HepG2 (cell line): ENCODE data around the gene GPC2.

Source experiments
- EZH2 ChIP-seq: conservative IDR thresholded peaks from 2 replicates; pipeline ENCODE4 v1.6.1; 2012; ENCODE audit warnings: mild to moderate bottlenecking, low read depth, low read length, moderate library complexity
- JUN ChIP-seq: sonication (generic); formaldehyde crosslinking; IDR thresholded peaks from 2 replicates; pipeline ENCODE4 v1.4.0; 2020; ENCODE audit warnings: mild to moderate bottlenecking, missing genetic modification reagents
- SMAD9 ChIP-seq: sonication (generic); formaldehyde crosslinking; IDR thresholded peaks from 2 replicates; pipeline ENCODE4 v1.5.1; 2020; ENCODE audit warnings: mild to moderate bottlenecking, missing genetic modification reagents
- ZNF557 ChIP-seq: sonication (generic); formaldehyde crosslinking; IDR thresholded peaks from 2 replicates; pipeline ENCODE4 v1.4.0; 2020; ENCODE audit warnings: missing genetic modification reagents
- ZNF780A ChIP-seq: sonication (generic); formaldehyde crosslinking; IDR thresholded peaks from 2 replicates; pipeline ENCODE4 v1.8.0; 2022; ENCODE audit warnings: mild to moderate bottlenecking, missing genetic modification reagents, moderate library complexity

DNA sequence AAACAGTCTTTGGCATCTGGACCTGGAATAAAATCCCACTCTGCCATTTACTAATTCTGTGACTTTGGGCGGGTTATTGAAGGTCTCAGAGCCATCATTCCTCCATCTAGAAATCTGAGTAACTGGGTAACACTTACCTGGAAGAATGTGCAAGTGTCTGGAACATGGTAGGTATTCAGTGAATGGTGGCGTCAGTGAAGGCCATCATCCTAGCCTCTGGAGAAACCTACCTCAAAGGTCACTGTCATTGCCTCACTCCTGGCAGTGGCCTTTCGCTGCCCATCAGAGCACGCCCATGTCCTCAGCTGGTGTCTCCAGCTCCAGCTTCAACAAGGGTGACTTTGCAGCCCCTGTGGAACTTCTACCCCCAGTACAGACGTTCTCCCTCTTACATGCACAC, 13.3 kb downstream of the GPC2 start:
- no peak for TF ChIP-seq SMAD9 (CRISPR knock-in tag)
- no peak for TF ChIP-seq ZNF557 (CRISPR knock-in tag)
- no peak for TF ChIP-seq EZH2
- no peak for TF ChIP-seq ZNF780A (CRISPR knock-in tag)
- TF ChIP-seq JUN (CRISPR knock-in tag), result no peak
